SU-DHL-6 (cell line): ENCODE data around the gene TFEB.

Experiments
- H2AFZ ChIP-seq: fragments of 200-600 bp; sonication (generic); 2 replicates; pipeline ENCODE4 v1.6.1; 2014; ENCODE audit warnings: low read depth, mild to moderate bottlenecking, moderate library complexity, mixed read lengths, antibody characterized with exemption, low read length; ENCODE audit not compliant: severe bottlenecking
- H3F3A ChIP-seq: fragments of 200-600 bp; shearing (Covaris generic); 2 replicates; pipeline ENCODE4 v1.6.0; 2016; ENCODE audit warnings: antibody characterized with exemption, mild to moderate bottlenecking; ENCODE audit not compliant: insufficient read depth
- H3K27ac ChIP-seq: fragments of 200-600 bp; sonication (generic); 2 replicates; pipeline ENCODE4 v1.5.1; 2016; ENCODE audit warnings: low read depth, mild to moderate bottlenecking, low read length, moderate library complexity, mixed read lengths
- H3K27me3 ChIP-seq: fragments of 200-600 bp; sonication (generic), shearing (Covaris generic); 2 replicates; pipeline ENCODE4 v1.6.0; 2014; ENCODE audit warnings: mild to moderate bottlenecking, low read length
- H3K36me3 ChIP-seq: fragments of 200-600 bp; sonication (generic); 2 replicates; pipeline ENCODE4 v1.6.1; 2014; ENCODE audit warnings: mild to moderate bottlenecking, low read length, mixed read lengths
- H3K4me2 ChIP-seq: fragments of 300-600, 200-600 bp; shearing (Covaris generic), sonication (generic); 2 replicates; pipeline ENCODE4 v1.6.0; 2014; ENCODE audit warnings: low read length, low read depth, mild to moderate bottlenecking; ENCODE audit not compliant: poor library complexity, severe bottlenecking
- H3K4me3 ChIP-seq: fragments of 200-600 bp; sonication (generic); 2 replicates; pipeline ENCODE4 v1.5.1; 2014; ENCODE audit warnings: antibody characterized with exemption, low read length, mild to moderate bottlenecking, mixed read lengths; ENCODE audit not compliant: insufficient read depth, poor library complexity, severe bottlenecking
- H3K79me2 ChIP-seq: fragments of 200-600 bp; sonication (generic); 2 replicates; pipeline ENCODE4 v1.6.1; 2014; ENCODE audit warnings: mild to moderate bottlenecking, low read length, moderate library complexity; ENCODE audit not compliant: insufficient read depth
- H3K9ac ChIP-seq: fragments of 200-600 bp; sonication (generic); 2 replicates; pipeline ENCODE4 v1.7.0; 2014; ENCODE audit warnings: mild to moderate bottlenecking, low read length
- H3K9me2 ChIP-seq: fragments of 200-600 bp; sonication (generic); replicated peaks from 2 replicates; pipeline ENCODE4 v1.6.1; 2014; ENCODE audit warnings: low read length; ENCODE audit not compliant: insufficient read depth
- H3K9me3 ChIP-seq: fragments of 200-600 bp; sonication (generic); 2 replicates; pipeline ENCODE4 v1.6.1; 2014; ENCODE audit warnings: low read length, mixed read lengths; ENCODE audit not compliant: insufficient read depth
- H4K20me1 ChIP-seq: fragments of 200-600 bp; sonication (generic); 2 replicates; pipeline ENCODE4 v1.6.1; 2014; ENCODE audit warnings: low read depth, mild to moderate bottlenecking, antibody characterized with exemption, low read length, moderate library complexity, mixed read lengths
- CTCF ChIP-seq: fragments of 200-600 bp; sonication (generic); IDR thresholded peaks from one replicate; pipeline ENCODE4 v1.5.1; 2017; ENCODE audit warnings: antibody characterized with exemption, mild to moderate bottlenecking, low read length, moderate library complexity; ENCODE audit not compliant: insufficient read depth, poor library complexity, severe bottlenecking
- EZH2phosphoT487 ChIP-seq: fragments of 200-600 bp; sonication (generic), shearing (Covaris generic); conservative IDR thresholded peaks from 2 replicates; pipeline ENCODE4 v1.6.1; 2018; ENCODE audit warnings: mild to moderate bottlenecking, antibody characterized with exemption, low read length, moderate library complexity, mixed read lengths

TFEB gene

DNA sequence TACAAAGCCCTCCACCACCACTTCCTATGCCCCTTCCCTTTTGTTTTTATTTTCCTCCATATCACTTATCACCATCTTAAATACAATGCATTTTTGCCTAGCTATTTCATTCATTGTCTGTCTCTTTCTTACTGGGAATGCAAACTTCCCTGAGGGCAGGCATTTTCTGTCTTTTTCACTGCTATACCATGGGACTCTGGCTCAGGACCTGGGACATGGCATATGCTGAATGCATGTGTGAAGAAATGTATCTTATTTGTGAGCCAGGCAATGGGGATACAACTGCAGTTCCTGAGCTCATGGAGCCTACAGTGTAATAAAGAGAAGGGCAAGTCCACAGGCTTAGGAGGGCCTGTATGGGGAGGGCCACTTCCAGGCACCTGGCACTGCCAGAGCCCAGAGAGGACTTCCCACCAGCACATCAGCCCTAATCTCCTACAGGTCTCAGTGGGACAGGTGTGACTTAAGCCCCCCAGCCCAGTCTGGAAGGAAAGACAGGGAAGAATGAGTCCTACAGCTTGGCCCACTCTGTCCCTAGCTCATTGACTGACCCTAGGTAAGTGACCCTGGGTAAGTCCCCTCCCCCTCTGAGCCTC lies 43.2 kb downstream of the TFEB start:
- no peak overlapping the region for H2AFZ ChIP-seq
- H4K20me1 ChIP-seq: no peaks in the 10 kb centered on the region; the same call in 1 of the 2 replicates
- H3K79me2 ChIP-seq: peaks cover 45% of the 10 kb centered on the region
- H3F3A ChIP-seq: no peaks in the 10 kb centered on the region
- H3K36me3 ChIP-seq: 0 out of 2 replicates have a peak, but pooled peaks cover 2% of the 10 kb centered on the region
- H3K9ac ChIP-seq: no peak overlapping the region
- no peak overlapping the region for H3K4me2 ChIP-seq
- no peaks in the 10 kb centered on the region for H3K27me3 ChIP-seq
- TF ChIP-seq EZH2phosphoT487 (no peak), CTCF (no peak)
- H3K4me3 ChIP-seq: no peak overlapping the region
- H3K9me2 ChIP-seq: no peaks in the 10 kb centered on the region
- H3K9me3 ChIP-seq: no peaks in the 10 kb centered on the region
- no peak overlapping the region for H3K27ac ChIP-seq

- Histone ChIP-seq H3K27ac (no peak overlapping the region), H3K9me2 (no peaks in the 10 kb centered on the region), H3K9ac (no peak overlapping the region), H3K79me2 (peaks cover 40% of the 10 kb centered on the region), H3K4me3 (no peak overlapping the region), H3F3A (0 out of 2 replicates have a peak, but pooled peaks cover 3% of the 10 kb centered on the region), H3K9me3 (no peaks in the 10 kb centered on the region), H2AFZ (no peak overlapping the region), H3K27me3 (no peaks in the 10 kb centered on the region), H3K4me2 (no peak overlapping the region), H3K36me3 (no peaks in the 10 kb centered on the region), H4K20me1 (no peaks in the 10 kb centered on the region; the same call in 1 of the 2 replicates)
- TF ChIP-seq EZH2phosphoT487 (no peak), CTCF (no peak)
These were observed 43.9 kb downstream of the TFEB start for GRCh38 chr6:41691426-41692079.

DNA sequence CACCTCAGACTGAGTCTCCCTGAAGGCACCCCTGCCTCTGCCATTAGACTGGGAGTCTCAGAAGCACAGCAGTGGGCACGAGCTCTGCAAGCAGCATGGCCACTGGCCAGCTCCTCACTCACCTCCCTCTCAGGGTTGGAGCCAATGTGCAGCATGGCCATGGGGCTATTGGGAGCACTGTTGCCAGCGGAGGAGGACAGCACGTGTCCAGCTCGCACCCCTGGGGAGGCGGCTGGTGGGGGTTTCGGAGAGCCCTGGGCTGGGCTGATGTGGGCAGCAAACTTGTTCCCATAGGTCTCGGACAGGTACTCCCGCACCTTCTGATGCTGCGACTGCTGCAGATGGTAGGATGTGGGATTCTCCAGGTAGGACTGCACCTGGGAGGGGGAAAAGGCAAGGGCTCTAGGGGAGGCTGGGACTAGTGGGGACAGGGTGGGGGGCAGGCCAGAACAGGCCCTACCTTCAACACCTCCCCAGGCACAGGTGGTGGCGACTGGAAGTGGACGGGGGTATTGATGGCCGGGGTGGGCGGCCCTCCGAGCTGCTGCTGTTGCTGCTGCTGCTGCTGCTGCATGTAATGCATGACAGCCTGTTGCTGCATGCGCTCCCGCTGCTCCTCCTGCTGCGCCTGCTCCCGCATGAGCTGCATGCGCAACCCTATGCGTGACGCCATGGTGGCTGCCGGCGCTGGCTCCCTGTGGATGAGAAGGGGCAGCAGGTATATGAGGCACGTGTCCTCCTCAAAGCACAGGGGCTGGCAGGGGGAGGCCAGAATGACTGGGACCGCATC lies 44.7 kb downstream of the TFEB start:
- Histone ChIP-seq H3K4me2 (no peak overlapping the region), H3K27me3 (no peaks in the 10 kb centered on the region), H3K79me2 (peaks cover 35% of the 10 kb centered on the region), H3K27ac (no peak overlapping the region), H3K9me3 (no peaks in the 10 kb centered on the region), H2AFZ (no peak overlapping the region), H3K36me3 (no peaks in the 10 kb centered on the region), H3F3A (peaks cover 7% of the 10 kb centered on the region; the same call in 1 of the 2 replicates), H3K9me2 (no peaks in the 10 kb centered on the region), H3K4me3 (no peak overlapping the region), H3K9ac (no peak overlapping the region), H4K20me1 (no peaks in the 10 kb centered on the region; the same call in 1 of the 2 replicates)
- no peak for TF ChIP-seq CTCF
